ENCODE measurements around the gene RNF111. TPM values are rescaled to one million over a fixed set of nuclear protein-coding genes. Genes with fewer than 3 reads are reported as not detected.

RNF111 gene
- total RNA-seq, 1 donor from 2014 or later, result 20.3 TPM

DNA sequence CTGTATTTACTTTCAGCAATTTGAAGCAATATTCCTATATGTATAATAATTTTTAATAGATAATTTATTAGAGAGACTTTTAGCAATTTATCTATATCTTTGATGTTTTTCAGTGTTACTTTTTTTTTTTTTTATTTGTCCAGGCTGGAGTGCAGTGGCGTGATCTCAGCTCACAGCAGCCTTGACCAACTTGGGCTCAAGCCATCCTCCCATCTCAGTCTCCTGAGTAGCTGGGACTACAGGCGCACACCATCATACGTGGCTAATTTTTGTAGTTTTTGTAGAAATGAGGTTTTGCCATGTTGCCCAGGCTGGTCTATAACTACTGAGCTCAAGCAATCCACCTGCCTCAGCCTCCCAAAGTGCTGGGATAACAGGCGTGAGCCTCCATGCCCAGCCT lies 28.7 kb upstream of the RNF111 start:
- TF ChIP-seq, protein P1, sequence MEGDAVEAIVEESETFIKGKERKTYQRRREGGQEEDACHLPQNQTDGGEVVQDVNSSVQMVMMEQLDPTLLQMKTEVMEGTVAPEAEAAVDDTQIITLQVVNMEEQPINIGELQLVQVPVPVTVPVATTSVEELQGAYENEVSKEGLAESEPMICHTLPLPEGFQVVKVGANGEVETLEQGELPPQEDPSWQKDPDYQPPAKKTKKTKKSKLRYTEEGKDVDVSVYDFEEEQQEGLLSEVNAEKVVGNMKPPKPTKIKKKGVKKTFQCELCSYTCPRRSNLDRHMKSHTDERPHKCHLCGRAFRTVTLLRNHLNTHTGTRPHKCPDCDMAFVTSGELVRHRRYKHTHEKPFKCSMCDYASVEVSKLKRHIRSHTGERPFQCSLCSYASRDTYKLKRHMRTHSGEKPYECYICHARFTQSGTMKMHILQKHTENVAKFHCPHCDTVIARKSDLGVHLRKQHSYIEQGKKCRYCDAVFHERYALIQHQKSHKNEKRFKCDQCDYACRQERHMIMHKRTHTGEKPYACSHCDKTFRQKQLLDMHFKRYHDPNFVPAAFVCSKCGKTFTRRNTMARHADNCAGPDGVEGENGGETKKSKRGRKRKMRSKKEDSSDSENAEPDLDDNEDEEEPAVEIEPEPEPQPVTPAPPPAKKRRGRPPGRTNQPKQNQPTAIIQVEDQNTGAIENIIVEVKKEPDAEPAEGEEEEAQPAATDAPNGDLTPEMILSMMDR (IDR thresholded peaks at IDR 0.05; ENCODE audit: borderline replicate concordance), result no peak
- no peak overlapping the region for H3K27ac ChIP-seq (replicated peaks)
- intact Hi-C loops (cut with micrococcal nuclease), result no loop called here
- H3K36me3 ChIP-seq, result no peaks in the 10 kb centered on the region
- peaks cover 3% of the 10 kb centered on the region for H3K4me1 ChIP-seq
- H3K4me3 ChIP-seq, result no peak overlapping the region
- H3K27me3 ChIP-seq (ENCODE audit: low read depth), result no peaks in the 10 kb centered on the region
- no peak for DNase-seq
- no peaks in the 10 kb centered on the region for H3K9me3 ChIP-seq (replicated peaks)

DNA sequence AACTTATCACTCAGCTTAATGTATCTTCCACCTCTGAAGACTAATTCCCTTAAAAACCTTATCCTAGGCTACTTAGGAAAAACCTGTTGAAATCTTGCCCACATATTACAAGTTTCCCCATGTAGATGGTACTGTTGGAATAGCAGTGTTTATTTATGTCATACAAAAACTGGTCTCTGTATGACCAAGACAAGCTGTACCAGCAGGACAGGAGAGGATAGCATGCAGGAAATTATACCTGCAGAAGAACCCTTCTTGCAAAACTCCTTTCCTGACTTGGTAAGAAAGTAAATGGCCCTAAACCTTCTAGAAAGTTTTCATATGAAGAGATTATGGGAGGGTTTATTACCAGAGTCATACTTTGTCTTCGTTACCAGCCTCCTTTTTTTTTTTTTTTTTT lies 25.3 kb upstream of the RNF111 start:
- intact Hi-C loops (cut with micrococcal nuclease), result no loop called here
- H3K36me3 ChIP-seq, result no peaks in the 10 kb centered on the region
- no peak for DNase-seq
- H3K27ac ChIP-seq (replicated peaks), result no peak overlapping the region
- H3K4me1 ChIP-seq, result peaks cover 3% of the 10 kb centered on the region
- TF ChIP-seq, protein P1 (IDR thresholded peaks at IDR 0.05; ENCODE audit: borderline replicate concordance), result no peak
- H3K4me3 ChIP-seq, result no peak overlapping the region
- no peaks in the 10 kb centered on the region for H3K27me3 ChIP-seq (ENCODE audit: low read depth)
- H3K9me3 ChIP-seq (replicated peaks), result no peaks in the 10 kb centered on the region

DNA sequence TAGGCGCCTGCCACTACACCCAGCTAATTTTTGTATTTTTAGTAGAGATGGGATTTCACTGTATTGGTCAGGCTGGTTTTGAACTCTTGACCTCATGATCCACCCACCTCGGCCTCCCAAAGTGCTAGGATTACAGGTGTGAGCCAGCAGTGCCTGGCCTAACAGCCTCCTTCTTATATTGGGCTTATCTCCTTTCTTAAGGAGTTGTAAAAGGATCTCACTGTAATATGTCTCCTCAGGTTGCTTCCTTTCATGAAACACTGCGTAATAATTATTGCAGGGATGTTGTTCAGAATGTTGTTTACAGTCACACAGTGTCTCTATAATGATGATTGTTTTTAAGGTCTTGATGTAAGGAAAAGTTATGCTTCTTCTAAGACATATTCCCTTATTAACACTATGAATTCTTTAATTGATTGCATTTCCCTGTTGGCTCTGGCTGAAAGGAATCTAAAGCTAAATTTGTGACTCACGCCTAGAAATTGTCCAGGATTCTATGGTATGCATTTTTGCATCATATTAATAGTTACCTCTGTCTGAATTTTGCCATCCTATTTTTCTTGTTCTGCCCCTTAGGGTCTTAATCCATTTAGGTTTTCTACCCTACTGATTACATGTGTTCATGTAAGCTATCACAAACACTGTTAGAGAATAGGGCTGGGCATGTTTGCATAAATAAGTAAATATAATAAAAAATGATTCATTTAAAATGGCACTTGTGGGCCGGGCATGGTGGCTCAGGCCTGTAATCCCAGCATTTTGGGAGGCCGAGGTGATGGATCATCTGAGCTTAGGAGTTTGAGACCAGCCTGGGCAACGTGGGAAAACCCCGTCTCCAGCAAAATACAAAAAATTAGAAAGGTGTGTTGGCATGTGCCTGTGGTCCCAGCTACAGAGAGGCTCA lies 24.5 kb upstream of the RNF111 start:
- H3K27me3 ChIP-seq (ENCODE audit: low read depth), result no peaks in the 10 kb centered on the region
- no peaks in the 10 kb centered on the region for H3K4me1 ChIP-seq
- no peaks in the 10 kb centered on the region for H3K9me3 ChIP-seq (replicated peaks)
- TF ChIP-seq, protein P1 (IDR thresholded peaks at IDR 0.05; ENCODE audit: borderline replicate concordance), result no peak
- H3K27ac ChIP-seq (replicated peaks), result no peak overlapping the region
- no peak for DNase-seq
- H3K36me3 ChIP-seq, result no peaks in the 10 kb centered on the region
- no peak overlapping the region for H3K4me3 ChIP-seq
- intact Hi-C loops (cut with micrococcal nuclease), result no loop called here

DNA sequence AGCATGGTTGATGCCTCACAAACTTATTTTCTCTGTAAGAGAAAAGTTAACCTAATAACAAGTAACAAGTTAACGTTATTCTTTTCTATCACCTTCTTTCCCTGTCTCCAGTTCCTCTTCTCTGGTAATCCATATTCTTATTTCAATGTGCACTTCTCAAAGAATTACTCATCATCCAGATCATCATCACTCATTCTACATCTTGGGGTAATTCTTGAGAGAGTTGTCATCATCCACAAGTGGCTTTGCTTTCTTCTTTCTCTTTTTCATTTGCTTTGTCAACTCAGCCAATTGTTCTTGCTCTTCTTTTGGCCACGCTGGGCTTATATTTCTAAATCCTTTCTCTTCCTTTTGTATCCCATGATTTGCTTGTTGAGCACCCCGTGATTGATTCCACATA lies 20.8 kb upstream of the RNF111 start:
- Histone ChIP-seq H3K4me3 (no peak overlapping the region), H3K27me3 (ENCODE audit: low read depth) (peaks cover under 1% of the 10 kb centered on the region), H3K27ac (replicated peaks) (no peak overlapping the region), H3K9me3 (replicated peaks) (no peaks in the 10 kb centered on the region), H3K36me3 (no peaks in the 10 kb centered on the region), H3K4me1 (no peaks in the 10 kb centered on the region)
- TF ChIP-seq, protein P1 (IDR thresholded peaks at IDR 0.05; ENCODE audit: borderline replicate concordance), result no peak
- intact Hi-C loops (cut with micrococcal nuclease), result no loop called here
- DNase-seq, result no peak

DNA sequence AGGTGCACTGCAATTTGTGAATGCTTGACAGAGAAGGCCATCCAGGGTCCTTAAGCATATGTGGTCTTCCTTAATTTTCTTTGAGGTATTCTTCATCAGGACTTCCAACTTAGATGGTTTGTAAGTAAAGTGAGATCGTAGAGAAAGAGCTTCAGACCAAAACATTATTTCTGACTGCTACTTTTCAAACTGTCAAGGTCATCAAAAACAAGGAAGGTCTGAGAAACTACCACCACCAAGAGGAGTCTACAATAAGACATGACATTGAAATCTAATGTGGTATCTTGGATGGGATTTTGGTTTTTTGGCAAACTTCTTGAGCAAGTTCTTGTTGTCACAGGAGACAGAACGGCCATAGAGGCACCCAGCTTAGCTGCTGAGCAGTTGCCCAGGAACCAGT lies 20.0 kb upstream of the RNF111 start:
- peaks cover 5% of the 10 kb centered on the region for H3K27me3 ChIP-seq (ENCODE audit: low read depth)
- no peaks in the 10 kb centered on the region for H3K9me3 ChIP-seq (replicated peaks)
- H3K4me1 ChIP-seq, result no peaks in the 10 kb centered on the region
- no peak overlapping the region for H3K4me3 ChIP-seq
- no peak overlapping the region for H3K27ac ChIP-seq (replicated peaks)
- DNase-seq, result no peak
- H3K36me3 ChIP-seq, result no peaks in the 10 kb centered on the region
- TF ChIP-seq, protein P1 (IDR thresholded peaks at IDR 0.05; ENCODE audit: borderline replicate concordance), result no peak
- intact Hi-C loops (cut with micrococcal nuclease), result no loop called here

Measured in left ventricle myocardium inferior (tissue), 1 donor.